Measurements from ENCODE around the gene N4BP2.

N4BP2 gene

DNA sequence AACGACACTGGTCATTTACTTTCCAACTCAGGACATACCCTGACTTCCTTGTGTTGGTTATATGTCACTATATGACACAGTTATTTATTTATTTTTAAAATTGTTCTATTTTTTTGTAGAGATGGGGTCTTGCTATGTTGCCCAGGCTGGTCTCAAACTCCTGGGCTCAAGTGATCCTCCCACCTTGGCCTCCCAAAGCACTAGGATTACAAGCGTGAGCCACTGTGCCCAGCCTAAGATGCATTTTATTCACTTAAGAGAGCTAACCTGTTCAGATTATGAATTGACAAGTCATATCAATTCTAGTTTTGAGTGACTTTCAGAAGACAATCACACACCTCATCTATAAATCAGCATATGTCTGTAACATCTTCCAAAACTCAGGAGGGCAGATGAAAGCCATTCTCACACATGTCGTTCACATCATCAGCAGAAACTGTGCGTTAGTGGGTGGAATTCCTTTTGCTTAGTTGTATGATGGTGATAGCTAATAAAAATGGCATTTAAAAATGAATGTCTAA lies 130.8 kb downstream of the N4BP2 start:
- H3K27ac ChIP-seq (replicated peaks): no peak overlapping the region

DNA sequence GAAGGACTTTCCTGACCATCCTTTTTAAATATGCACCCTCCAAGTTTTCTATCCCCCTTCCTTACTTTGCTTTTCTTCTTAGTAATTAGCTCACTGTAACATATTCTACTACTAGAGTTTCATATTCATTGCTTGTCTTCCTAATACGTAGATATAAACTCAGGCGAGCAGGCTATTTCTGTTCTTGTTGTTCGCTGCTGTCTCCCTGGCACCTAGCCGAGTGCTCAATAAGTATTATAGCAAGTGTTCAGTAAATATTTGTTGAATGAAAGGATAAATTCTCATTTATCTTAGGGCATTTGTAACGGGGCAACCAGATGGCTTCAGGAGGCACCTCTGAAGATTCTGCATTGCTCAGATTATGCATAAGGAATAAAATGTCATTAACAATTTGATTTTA lies 133.4 kb downstream of the N4BP2 start:
- no peak overlapping the region for H3K27ac ChIP-seq (replicated peaks)
- TF ChIP-seq SPI1 (IDR thresholded peaks at IDR 0.05; ENCODE audit: borderline replicate concordance, low read depth): no peak
- TF ChIP-seq, protein P1, sequence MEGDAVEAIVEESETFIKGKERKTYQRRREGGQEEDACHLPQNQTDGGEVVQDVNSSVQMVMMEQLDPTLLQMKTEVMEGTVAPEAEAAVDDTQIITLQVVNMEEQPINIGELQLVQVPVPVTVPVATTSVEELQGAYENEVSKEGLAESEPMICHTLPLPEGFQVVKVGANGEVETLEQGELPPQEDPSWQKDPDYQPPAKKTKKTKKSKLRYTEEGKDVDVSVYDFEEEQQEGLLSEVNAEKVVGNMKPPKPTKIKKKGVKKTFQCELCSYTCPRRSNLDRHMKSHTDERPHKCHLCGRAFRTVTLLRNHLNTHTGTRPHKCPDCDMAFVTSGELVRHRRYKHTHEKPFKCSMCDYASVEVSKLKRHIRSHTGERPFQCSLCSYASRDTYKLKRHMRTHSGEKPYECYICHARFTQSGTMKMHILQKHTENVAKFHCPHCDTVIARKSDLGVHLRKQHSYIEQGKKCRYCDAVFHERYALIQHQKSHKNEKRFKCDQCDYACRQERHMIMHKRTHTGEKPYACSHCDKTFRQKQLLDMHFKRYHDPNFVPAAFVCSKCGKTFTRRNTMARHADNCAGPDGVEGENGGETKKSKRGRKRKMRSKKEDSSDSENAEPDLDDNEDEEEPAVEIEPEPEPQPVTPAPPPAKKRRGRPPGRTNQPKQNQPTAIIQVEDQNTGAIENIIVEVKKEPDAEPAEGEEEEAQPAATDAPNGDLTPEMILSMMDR (IDR thresholded peaks at IDR 0.05; ENCODE audit: insufficient read depth, low read length): no peak
- TF ChIP-seq, protein P2, sequence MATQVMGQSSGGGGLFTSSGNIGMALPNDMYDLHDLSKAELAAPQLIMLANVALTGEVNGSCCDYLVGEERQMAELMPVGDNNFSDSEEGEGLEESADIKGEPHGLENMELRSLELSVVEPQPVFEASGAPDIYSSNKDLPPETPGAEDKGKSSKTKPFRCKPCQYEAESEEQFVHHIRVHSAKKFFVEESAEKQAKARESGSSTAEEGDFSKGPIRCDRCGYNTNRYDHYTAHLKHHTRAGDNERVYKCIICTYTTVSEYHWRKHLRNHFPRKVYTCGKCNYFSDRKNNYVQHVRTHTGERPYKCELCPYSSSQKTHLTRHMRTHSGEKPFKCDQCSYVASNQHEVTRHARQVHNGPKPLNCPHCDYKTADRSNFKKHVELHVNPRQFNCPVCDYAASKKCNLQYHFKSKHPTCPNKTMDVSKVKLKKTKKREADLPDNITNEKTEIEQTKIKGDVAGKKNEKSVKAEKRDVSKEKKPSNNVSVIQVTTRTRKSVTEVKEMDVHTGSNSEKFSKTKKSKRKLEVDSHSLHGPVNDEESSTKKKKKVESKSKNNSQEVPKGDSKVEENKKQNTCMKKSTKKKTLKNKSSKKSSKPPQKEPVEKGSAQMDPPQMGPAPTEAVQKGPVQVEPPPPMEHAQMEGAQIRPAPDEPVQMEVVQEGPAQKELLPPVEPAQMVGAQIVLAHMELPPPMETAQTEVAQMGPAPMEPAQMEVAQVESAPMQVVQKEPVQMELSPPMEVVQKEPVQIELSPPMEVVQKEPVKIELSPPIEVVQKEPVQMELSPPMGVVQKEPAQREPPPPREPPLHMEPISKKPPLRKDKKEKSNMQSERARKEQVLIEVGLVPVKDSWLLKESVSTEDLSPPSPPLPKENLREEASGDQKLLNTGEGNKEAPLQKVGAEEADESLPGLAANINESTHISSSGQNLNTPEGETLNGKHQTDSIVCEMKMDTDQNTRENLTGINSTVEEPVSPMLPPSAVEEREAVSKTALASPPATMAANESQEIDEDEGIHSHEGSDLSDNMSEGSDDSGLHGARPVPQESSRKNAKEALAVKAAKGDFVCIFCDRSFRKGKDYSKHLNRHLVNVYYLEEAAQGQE (IDR thresholded peaks at IDR 0.05; ENCODE audit: insufficient replicate concordance, low read depth): no peak
- TF ChIP-seq POLR2AphosphoS5 (IDR thresholded peaks at IDR 0.05; ENCODE audit: low read depth): no peak
- TF ChIP-seq GABPA (IDR thresholded peaks at IDR 0.05; ENCODE audit: low read depth): no peak
- DNase-seq (ENCODE audit: low read depth in 1 of 2, low spot score in 1 of 2): no peak
- no peaks in the 10 kb centered on the region for H3K27me3 ChIP-seq (ENCODE audit: insufficient read depth, poor library complexity, severe bottlenecking)
- no peak overlapping the region for H3K4me3 ChIP-seq (replicated peaks; ENCODE audit: insufficient read depth, low read length)

More for the DNA sequence above, 130.8 kb downstream of the N4BP2 start:
- TF ChIP-seq, protein P1 (IDR thresholded peaks at IDR 0.05; ENCODE audit: insufficient read depth, low read length): no peak
- TF ChIP-seq, protein P2 (IDR thresholded peaks at IDR 0.05; ENCODE audit: insufficient replicate concordance, low read depth): no peak
- TF ChIP-seq GABPA (IDR thresholded peaks at IDR 0.05; ENCODE audit: low read depth) (no peak), SPI1 (IDR thresholded peaks at IDR 0.05; ENCODE audit: borderline replicate concordance, low read depth) (no peak), POLR2AphosphoS5 (IDR thresholded peaks at IDR 0.05; ENCODE audit: low read depth) (no peak)
- H3K4me3 ChIP-seq (replicated peaks; ENCODE audit: insufficient read depth, low read length): no peak overlapping the region
- no peak for DNase-seq (ENCODE audit: low read depth in 1 of 2, low spot score in 1 of 2)
- no peaks in the 10 kb centered on the region for H3K27me3 ChIP-seq (ENCODE audit: insufficient read depth, poor library complexity, severe bottlenecking)

DNA sequence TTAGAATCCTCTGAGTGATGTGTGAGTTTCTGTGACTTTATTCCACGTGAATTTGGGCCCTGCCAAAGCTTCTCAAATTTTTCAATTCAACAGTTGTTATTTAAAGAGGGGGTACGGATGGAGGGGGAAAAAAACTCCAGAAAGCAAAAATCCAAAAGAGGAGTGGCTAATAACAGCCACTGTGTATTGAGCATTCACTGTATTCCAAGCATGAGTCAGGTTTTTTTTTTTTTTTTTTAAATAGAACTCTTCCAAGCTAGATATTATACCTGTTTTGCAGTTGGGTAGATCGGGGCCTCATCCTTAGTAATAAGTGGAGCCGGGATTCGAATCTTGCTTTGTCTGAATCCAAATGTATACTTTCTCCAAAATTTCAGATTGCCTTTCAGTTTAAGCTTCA lies 133.8 kb downstream of the N4BP2 start:
- H3K27ac ChIP-seq (replicated peaks): no peak overlapping the region

More for the DNA sequence above, 133.8 kb downstream of the N4BP2 start:
- H3K27me3 ChIP-seq (ENCODE audit: insufficient read depth, poor library complexity, severe bottlenecking): no peaks in the 10 kb centered on the region
- no peak overlapping the region for H3K4me3 ChIP-seq (replicated peaks; ENCODE audit: insufficient read depth, low read length)
- TF ChIP-seq POLR2AphosphoS5 (IDR thresholded peaks at IDR 0.05; ENCODE audit: low read depth) (no peak), SPI1 (IDR thresholded peaks at IDR 0.05; ENCODE audit: borderline replicate concordance, low read depth) (no peak), GABPA (IDR thresholded peaks at IDR 0.05; ENCODE audit: low read depth) (no peak)
- TF ChIP-seq, protein P1 (IDR thresholded peaks at IDR 0.05; ENCODE audit: insufficient read depth, low read length): no peak
- TF ChIP-seq, protein P2 (IDR thresholded peaks at IDR 0.05; ENCODE audit: insufficient replicate concordance, low read depth): no peak
- no peak for DNase-seq (ENCODE audit: low read depth in 1 of 2, low spot score in 1 of 2)
